ENCODE measurements around the gene KCNMA1.

DNA sequence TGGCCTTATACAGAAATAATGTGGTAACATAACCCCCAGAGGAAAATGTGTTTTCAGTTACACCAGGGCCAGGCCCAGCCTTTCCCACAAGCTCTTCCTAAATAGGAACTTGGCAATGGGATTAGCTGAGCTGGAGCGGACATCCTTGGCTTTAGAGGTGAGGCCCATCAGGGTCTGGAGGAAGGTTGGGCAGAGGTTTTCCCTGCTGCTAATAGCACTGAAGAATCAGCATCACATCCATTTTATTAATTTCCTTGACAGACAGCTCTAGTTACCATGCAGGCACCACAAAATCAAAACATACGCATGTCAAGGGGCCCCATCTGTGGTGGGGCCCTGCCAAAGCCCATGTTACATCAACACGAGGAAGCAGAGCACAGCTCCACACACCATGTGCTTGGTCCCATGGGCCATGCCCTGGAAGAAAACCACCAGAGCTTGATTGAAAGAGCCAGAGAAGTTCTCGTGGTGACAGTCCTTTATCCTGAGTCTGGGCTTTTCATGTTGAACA, 566.6 kb downstream of the KCNMA1 start:
- TF ChIP-seq RAD21 (conservative IDR thresholded peaks at IDR 0.05) (no peak), POLR2AphosphoS5 (IDR thresholded peaks at IDR 0.05) (no peak), MXI1 (conservative IDR thresholded peaks at IDR 0.05; ENCODE audit: poor library complexity, severe bottlenecking) (no peak)
- TF ChIP-seq, protein P1, sequence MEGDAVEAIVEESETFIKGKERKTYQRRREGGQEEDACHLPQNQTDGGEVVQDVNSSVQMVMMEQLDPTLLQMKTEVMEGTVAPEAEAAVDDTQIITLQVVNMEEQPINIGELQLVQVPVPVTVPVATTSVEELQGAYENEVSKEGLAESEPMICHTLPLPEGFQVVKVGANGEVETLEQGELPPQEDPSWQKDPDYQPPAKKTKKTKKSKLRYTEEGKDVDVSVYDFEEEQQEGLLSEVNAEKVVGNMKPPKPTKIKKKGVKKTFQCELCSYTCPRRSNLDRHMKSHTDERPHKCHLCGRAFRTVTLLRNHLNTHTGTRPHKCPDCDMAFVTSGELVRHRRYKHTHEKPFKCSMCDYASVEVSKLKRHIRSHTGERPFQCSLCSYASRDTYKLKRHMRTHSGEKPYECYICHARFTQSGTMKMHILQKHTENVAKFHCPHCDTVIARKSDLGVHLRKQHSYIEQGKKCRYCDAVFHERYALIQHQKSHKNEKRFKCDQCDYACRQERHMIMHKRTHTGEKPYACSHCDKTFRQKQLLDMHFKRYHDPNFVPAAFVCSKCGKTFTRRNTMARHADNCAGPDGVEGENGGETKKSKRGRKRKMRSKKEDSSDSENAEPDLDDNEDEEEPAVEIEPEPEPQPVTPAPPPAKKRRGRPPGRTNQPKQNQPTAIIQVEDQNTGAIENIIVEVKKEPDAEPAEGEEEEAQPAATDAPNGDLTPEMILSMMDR (IDR thresholded peaks at IDR 0.05; ENCODE audit: poor library complexity, severe bottlenecking), result no peak

All from neural cell (in vitro differentiated cells).